Liver (tissue), 9 donors: ENCODE results near the gene GUK1. TPM values are rescaled to one million over a fixed set of nuclear protein-coding genes. Genes with fewer than 3 reads are reported as not detected.

Experiments
- DNase-seq: peaks from one replicate; pipeline ENCODE4 v3.0.0-alpha.2; 2017; ENCODE audit warnings: low spot score
- H3K27ac ChIP-seq, 2 donors: one replicate each; pipeline ENCODE4 v1.7.0; 2013; ENCODE audit warnings: inconsistent platforms in 2 of 2, low read length in 2 of 2, control low read depth in 1 of 2, low read depth in 1 of 2, mild to moderate bottlenecking in 1 of 2
- H3K27me3 ChIP-seq, 4 donors: one replicate each; pipeline versions ENCODE4 v1.6.1 to v1.7.0; 2013; ENCODE audit warnings: low read length in 3 of 4, inconsistent platforms in 1 of 4, mild to moderate bottlenecking in 1 of 4, moderate library complexity in 1 of 4; ENCODE audit not compliant: control insufficient read depth in 4 of 4, insufficient read depth in 4 of 4
- H3K36me3 ChIP-seq, 4 donors: one replicate each; pipeline versions ENCODE4 v1.6.1 to v1.7.0; 2013; ENCODE audit warnings: low read length in 3 of 4, mild to moderate bottlenecking in 3 of 4, low read depth in 1 of 4, moderate library complexity in 1 of 4; ENCODE audit not compliant: control insufficient read depth in 4 of 4, insufficient read depth in 3 of 4
- H3K4me1 ChIP-seq, 4 donors: one replicate each; pipeline versions ENCODE4 v1.6.1 to v1.7.0; 2013; ENCODE audit warnings: low read length in 3 of 4, mild to moderate bottlenecking in 3 of 4, moderate library complexity in 1 of 4; ENCODE audit not compliant: control insufficient read depth in 4 of 4, insufficient read depth in 4 of 4
- H3K4me3 ChIP-seq, 3 donors: one replicate each; pipeline versions ENCODE4 v1.6.1 to v1.7.0; 2013; ENCODE audit warnings: low read length in 3 of 3, control low read depth in 1 of 3, low read depth in 1 of 3, mild to moderate bottlenecking in 1 of 3
- H3K9ac ChIP-seq, 2 donors: one replicate each; pipeline ENCODE4 v1.7.0; 2013; ENCODE audit warnings: low read length in 2 of 2, mild to moderate bottlenecking in 2 of 2, moderate library complexity in 2 of 2, control low read depth in 1 of 2, low read depth in 1 of 2
- H3K9me3 ChIP-seq, 4 donors: one replicate each; pipeline versions ENCODE4 v1.6.1 to v1.7.0; 2013; ENCODE audit warnings: low read length in 3 of 4; ENCODE audit not compliant: control insufficient read depth in 4 of 4
- CTCF ChIP-seq: fragments of 150-350 bp; IDR thresholded peaks from 2 replicates; pipeline ENCODE4 v1.5.1; 2017; ENCODE audit warnings: improper control_type of control experiment, low read depth, low read length; ENCODE audit not compliant: missing input control
- EGR1 ChIP-seq, 2 donors: IDR thresholded peaks; 2 replicates each; pipeline ENCODE4 v1.6.1; 2016 to 2018; ENCODE audit warnings: antibody characterized with exemption in 2 of 2, low read depth in 2 of 2
- FOXA1 ChIP-seq: IDR thresholded peaks from 2 replicates; pipeline ENCODE4 v1.6.1; 2016; ENCODE audit warnings: antibody characterized with exemption
- FOXA2 ChIP-seq: IDR thresholded peaks from 2 replicates; pipeline ENCODE4 v1.6.1; 2016; ENCODE audit warnings: antibody characterized with exemption
- GABPA ChIP-seq, 2 donors: IDR thresholded peaks in 1 of 2; conservative IDR thresholded peaks in 1 of 2; 2 replicates each; pipeline ENCODE4 v1.6.1; 2016; ENCODE audit warnings: antibody characterized with exemption in 2 of 2, mild to moderate bottlenecking in 1 of 2, moderate library complexity in 1 of 2
- HNF4A ChIP-seq, 2 donors: conservative IDR thresholded peaks; 2 replicates each; pipeline ENCODE4 v1.6.1; 2016; ENCODE audit warnings: antibody characterized with exemption in 2 of 2, mild to moderate bottlenecking in 2 of 2
- HNF4G ChIP-seq: IDR thresholded peaks from 2 replicates; pipeline ENCODE4 v1.6.1; 2016; ENCODE audit warnings: antibody characterized with exemption
- JUND ChIP-seq, 2 donors: IDR thresholded peaks; 2 replicates each; pipeline ENCODE4 v1.6.1; 2016; ENCODE audit warnings: antibody characterized with exemption in 2 of 2
- NR2F2 ChIP-seq: IDR thresholded peaks from 2 replicates; pipeline ENCODE4 v1.6.1; 2016; ENCODE audit warnings: antibody characterized with exemption
- RAD21 ChIP-seq, 2 donors: IDR thresholded peaks; 2 replicates each; pipeline ENCODE4 v1.6.1; 2016; ENCODE audit warnings: antibody characterized with exemption in 2 of 2, mild to moderate bottlenecking in 2 of 2
- RXRA ChIP-seq, 2 donors: IDR thresholded peaks; 2 replicates each; pipeline ENCODE4 v1.6.1; 2017 to 2018; ENCODE audit warnings: antibody characterized with exemption in 2 of 2, mild to moderate bottlenecking in 1 of 2
- SP1 ChIP-seq: IDR thresholded peaks from 2 replicates; pipeline ENCODE4 v1.6.1; 2018; ENCODE audit warnings: antibody characterized with exemption, mild to moderate bottlenecking
- TAF1 ChIP-seq: conservative IDR thresholded peaks from 2 replicates; pipeline ENCODE4 v1.6.1; 2016; ENCODE audit warnings: antibody characterized with exemption, mild to moderate bottlenecking
- YY1 ChIP-seq: IDR thresholded peaks from 2 replicates; pipeline ENCODE4 v1.6.1; 2016; ENCODE audit warnings: antibody characterized with exemption, mild to moderate bottlenecking
- ZBTB33 ChIP-seq: IDR thresholded peaks from 2 replicates; pipeline ENCODE4 v1.6.1; 2016; ENCODE audit warnings: antibody characterized with exemption
- WGBS: extraction: QIAGEN DNeasy Blood & Tissue Kit; methylation state at CpG from one replicate; pipeline ENCODE4 v1.1.7; 2013; 5-methylcytosine and 5-hydroxymethylcytosine counted together
- polyA plus RNA-seq, 2 donors: library from polyadenylated mRNA; stranded (reverse) in 1 of 2; unstranded in 1 of 2; fragments of 200-250 nt in 1 of 2; fragments of >200 nt in 1 of 2; fragmentation: Nextera tagmentation in 1 of 2; extraction: Ambion mirVana in 1 of 2; gene quantifications; one replicate each; pipeline versions ENCODE4 v1.2.1 to v1.2.3, GENCODE V29; 2013 to 2015
- total RNA-seq, 2 donors: library from RNA; depleted of rRNA; stranded (reverse); fragments of >200 nt; gene quantifications; one replicate each; pipeline ENCODE4 v1.2.3, GENCODE V29; 2014
- TF ChIP-seq, protein P1 (sequence below): IDR thresholded peaks from 2 replicates; pipeline ENCODE4 v1.6.1; 2016; ENCODE audit warnings: antibody characterized with exemption
- TF ChIP-seq, protein P2 (sequence below): IDR thresholded peaks from 2 replicates; pipeline ENCODE4 v1.6.1; 2016; ENCODE audit warnings: antibody characterized with exemption
- TF ChIP-seq, protein P3 (sequence below): IDR thresholded peaks from 2 replicates; pipeline ENCODE4 v1.6.1; 2016; ENCODE audit warnings: antibody characterized with exemption, mild to moderate bottlenecking
- donor health status: healthy.
- donor health status: healthy.
- donor health status: healthy.
- donor health status: healthy.
- donor health status: healthy.

Gene GUK1
- total and polyA plus RNA-seq, 4 donors = 147 to 251 (median 216) TPM

DNA sequence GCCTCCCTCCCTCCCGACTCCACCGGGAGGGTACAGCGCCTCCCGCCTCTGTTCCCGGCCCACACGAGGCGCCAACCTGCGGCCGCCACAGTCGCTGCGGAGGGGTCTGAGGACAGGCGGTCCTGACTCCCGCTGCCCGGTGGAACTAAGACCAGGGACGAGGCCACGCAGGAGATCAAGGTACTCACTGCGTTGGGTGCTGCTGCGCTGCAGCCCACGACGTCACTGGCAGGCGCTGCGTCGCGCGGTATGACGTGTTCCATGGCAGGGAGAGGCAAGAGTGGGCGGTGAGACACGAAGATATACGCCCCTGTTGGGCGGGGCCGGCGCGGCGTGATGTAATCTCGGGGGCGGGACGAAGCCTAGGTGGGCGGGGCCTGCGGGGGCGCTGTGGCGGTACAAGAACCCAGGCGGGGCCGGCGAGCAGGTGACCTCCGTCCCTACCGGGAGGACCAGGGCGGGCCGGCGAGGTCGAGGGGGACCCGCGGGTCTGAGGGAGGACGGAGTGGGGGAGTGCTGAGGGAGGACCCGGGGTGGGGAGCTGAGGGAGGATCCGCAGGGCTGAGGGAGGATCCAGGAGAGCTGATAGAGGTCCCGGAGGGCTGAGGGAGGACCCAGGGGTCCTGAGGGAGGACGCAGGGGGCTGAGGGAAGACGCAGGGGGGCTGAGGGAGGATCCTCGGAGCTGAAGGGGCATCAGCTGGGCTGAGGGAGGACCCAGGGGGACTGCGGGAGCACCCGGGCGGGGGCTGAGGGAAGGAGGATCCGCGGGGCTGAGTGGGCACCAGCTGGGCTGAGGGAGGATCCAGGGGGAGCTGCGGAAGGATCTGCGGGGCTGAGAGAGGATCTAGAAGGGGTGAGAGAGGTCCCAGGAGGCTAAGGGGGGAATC is 30.8 kb upstream of the GUK1 start, which contains the start of gene MRPL55:
TSS of gene MRPL55 (minus strand) at position 227 of the 889 bp plus-strand sequence. CDS start 1,039 bp downstream, outside the sequence.
- Histone ChIP-seq H3K27me3 (no peaks in the 10 kb centered on the region), H3K9ac (peak within 1 kb of the TSS; percentile 86 to 98), H3K9me3 (no peaks in the 10 kb centered on the region), H3K4me1 (peaks cover 3 to 30% (median 22%) of the 10 kb centered on the region in 4 donors), H3K36me3 (peaks cover 0 to 15% (median 10%) of the 10 kb centered on the region in 4 donors), H3K27ac (peak within 1 kb of the TSS; percentile 70 to 91), H3K4me3 (peak within 1 kb of the TSS; percentile 68 to 99 (median 89))
- DNase-seq = peak; percentile 100
- WGBS = 1% methylated on average over 66 of the region's 66 CpGs
- TF ChIP-seq FOXA2 = no peak
- TF ChIP-seq RXRA (IDR thresholded peaks at IDR 0.05) = peak in 1 of 2 donors; percentile 38
- no peak for TF ChIP-seq NR2F2
- TF ChIP-seq, protein P1, sequence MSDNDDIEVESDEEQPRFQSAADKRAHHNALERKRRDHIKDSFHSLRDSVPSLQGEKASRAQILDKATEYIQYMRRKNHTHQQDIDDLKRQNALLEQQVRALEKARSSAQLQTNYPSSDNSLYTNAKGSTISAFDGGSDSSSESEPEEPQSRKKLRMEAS = no peak
- TF ChIP-seq HNF4G = no peak
- no peak for TF ChIP-seq TAF1
- peak in 1 of 2 donors; percentile 49 for TF ChIP-seq JUND (IDR thresholded peaks at IDR 0.05)
- peak; percentile 97 to 99 for TF ChIP-seq EGR1 (IDR thresholded peaks at IDR 0.05; ENCODE audit: low read depth in 2 of 2)
- peak; percentile 87 for TF ChIP-seq YY1
- peak in 1 of 2 donors; percentile 59 for TF ChIP-seq GABPA (IDR thresholded peaks at IDR 0.05 in 1 of 2, conservative IDR thresholded peaks at IDR 0.05 in 1 of 2)
- TF ChIP-seq HNF4A (conservative IDR thresholded peaks at IDR 0.05) = peak; percentile 3 to 57
- TF ChIP-seq, protein P2, sequence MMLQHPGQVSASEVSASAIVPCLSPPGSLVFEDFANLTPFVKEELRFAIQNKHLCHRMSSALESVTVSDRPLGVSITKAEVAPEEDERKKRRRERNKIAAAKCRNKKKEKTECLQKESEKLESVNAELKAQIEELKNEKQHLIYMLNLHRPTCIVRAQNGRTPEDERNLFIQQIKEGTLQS = peak; percentile 85
- no peak for TF ChIP-seq CTCF
- TF ChIP-seq FOXA1 = no peak
- no peak for TF ChIP-seq RAD21 (IDR thresholded peaks at IDR 0.05)
- peak; percentile 91 for TF ChIP-seq SP1
- no peak for TF ChIP-seq ZBTB33
- TF ChIP-seq, protein P3, sequence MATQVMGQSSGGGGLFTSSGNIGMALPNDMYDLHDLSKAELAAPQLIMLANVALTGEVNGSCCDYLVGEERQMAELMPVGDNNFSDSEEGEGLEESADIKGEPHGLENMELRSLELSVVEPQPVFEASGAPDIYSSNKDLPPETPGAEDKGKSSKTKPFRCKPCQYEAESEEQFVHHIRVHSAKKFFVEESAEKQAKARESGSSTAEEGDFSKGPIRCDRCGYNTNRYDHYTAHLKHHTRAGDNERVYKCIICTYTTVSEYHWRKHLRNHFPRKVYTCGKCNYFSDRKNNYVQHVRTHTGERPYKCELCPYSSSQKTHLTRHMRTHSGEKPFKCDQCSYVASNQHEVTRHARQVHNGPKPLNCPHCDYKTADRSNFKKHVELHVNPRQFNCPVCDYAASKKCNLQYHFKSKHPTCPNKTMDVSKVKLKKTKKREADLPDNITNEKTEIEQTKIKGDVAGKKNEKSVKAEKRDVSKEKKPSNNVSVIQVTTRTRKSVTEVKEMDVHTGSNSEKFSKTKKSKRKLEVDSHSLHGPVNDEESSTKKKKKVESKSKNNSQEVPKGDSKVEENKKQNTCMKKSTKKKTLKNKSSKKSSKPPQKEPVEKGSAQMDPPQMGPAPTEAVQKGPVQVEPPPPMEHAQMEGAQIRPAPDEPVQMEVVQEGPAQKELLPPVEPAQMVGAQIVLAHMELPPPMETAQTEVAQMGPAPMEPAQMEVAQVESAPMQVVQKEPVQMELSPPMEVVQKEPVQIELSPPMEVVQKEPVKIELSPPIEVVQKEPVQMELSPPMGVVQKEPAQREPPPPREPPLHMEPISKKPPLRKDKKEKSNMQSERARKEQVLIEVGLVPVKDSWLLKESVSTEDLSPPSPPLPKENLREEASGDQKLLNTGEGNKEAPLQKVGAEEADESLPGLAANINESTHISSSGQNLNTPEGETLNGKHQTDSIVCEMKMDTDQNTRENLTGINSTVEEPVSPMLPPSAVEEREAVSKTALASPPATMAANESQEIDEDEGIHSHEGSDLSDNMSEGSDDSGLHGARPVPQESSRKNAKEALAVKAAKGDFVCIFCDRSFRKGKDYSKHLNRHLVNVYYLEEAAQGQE = peak; percentile 83
